Measurements from ENCODE around the gene PTRH1.

Gene PTRH1

DNA sequence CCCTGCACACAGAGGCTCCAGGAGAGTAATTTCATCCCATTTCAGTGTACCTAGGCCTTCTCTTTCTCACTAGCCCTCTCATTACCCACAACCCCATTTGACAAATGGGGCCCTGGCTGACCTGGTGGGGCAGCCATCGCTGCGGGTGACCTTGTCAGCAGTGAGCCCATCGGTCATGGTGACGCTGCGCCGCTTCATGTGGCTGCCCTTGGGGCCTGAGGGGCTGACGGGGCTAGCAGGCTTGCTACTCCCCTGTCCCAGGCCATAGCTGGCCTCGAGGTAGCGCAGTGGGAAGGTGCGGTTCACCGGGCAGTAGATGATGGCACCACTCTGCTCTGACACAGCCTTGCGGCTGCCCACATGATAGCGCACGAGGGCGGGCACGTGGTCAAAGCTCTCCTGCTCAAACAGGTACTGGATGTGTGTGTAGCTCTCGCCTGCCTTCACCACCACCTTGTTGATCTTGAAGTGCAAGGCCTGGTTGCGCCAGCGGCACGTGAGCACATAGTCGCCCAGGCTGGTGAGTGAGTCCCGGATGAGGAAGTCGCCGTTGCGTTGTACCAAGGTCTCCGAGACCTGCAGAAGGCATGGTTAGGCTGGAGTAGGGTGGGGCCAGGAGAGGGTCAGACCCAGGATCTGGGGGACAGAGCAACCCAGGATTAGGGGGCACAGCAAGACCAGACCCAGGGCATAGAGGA lies 33.8 kb upstream of the PTRH1 start:
- no peaks in the 10 kb centered on the region for H3F3A ChIP-seq (ENCODE audit: low read depth)
- no peaks in the 10 kb centered on the region for H3K79me2 ChIP-seq (ENCODE audit: insufficient read depth, low read length)
- H3K4me3 ChIP-seq (ENCODE audit: low read length, poor library complexity, severe bottlenecking) = no peak overlapping the region
- H4K20me1 ChIP-seq (ENCODE audit: insufficient read depth, low read length, poor library complexity, severe bottlenecking) = peaks cover 27% of the 10 kb centered on the region
- H3K9me3 ChIP-seq (ENCODE audit: insufficient read depth, low read depth, low read length) = no peaks in the 10 kb centered on the region
- no peaks in the 10 kb centered on the region for H3K27me3 ChIP-seq (ENCODE audit: insufficient read depth, low read length, poor library complexity, severe bottlenecking)
- H3K36me3 ChIP-seq (ENCODE audit: insufficient read depth, low read length) = peaks cover 82% of the 10 kb centered on the region; the same call in 1 of the 2 replicates
- TF ChIP-seq, protein P1, sequence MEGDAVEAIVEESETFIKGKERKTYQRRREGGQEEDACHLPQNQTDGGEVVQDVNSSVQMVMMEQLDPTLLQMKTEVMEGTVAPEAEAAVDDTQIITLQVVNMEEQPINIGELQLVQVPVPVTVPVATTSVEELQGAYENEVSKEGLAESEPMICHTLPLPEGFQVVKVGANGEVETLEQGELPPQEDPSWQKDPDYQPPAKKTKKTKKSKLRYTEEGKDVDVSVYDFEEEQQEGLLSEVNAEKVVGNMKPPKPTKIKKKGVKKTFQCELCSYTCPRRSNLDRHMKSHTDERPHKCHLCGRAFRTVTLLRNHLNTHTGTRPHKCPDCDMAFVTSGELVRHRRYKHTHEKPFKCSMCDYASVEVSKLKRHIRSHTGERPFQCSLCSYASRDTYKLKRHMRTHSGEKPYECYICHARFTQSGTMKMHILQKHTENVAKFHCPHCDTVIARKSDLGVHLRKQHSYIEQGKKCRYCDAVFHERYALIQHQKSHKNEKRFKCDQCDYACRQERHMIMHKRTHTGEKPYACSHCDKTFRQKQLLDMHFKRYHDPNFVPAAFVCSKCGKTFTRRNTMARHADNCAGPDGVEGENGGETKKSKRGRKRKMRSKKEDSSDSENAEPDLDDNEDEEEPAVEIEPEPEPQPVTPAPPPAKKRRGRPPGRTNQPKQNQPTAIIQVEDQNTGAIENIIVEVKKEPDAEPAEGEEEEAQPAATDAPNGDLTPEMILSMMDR (conservative IDR thresholded peaks at IDR 0.05; ENCODE audit: low read length) = no peak
- TF ChIP-seq EZH2phosphoT487 (IDR thresholded peaks at IDR 0.05; ENCODE audit: borderline replicate concordance) = no peak
- H3K9me2 ChIP-seq (replicated peaks; ENCODE audit: low read depth, low read length) = no peaks in the 10 kb centered on the region
- H3K9ac ChIP-seq (ENCODE audit: low read depth, low read length, poor library complexity, severe bottlenecking) = no peak overlapping the region
- H3K4me1 ChIP-seq (ENCODE audit: insufficient read depth, low read length, poor library complexity, severe bottlenecking) = no peaks in the 10 kb centered on the region
- H2AFZ ChIP-seq (ENCODE audit: low read length) = no peak overlapping the region
- no peak overlapping the region for H3K4me2 ChIP-seq (ENCODE audit: low read depth, low read length, poor library complexity, severe bottlenecking)

DNA sequence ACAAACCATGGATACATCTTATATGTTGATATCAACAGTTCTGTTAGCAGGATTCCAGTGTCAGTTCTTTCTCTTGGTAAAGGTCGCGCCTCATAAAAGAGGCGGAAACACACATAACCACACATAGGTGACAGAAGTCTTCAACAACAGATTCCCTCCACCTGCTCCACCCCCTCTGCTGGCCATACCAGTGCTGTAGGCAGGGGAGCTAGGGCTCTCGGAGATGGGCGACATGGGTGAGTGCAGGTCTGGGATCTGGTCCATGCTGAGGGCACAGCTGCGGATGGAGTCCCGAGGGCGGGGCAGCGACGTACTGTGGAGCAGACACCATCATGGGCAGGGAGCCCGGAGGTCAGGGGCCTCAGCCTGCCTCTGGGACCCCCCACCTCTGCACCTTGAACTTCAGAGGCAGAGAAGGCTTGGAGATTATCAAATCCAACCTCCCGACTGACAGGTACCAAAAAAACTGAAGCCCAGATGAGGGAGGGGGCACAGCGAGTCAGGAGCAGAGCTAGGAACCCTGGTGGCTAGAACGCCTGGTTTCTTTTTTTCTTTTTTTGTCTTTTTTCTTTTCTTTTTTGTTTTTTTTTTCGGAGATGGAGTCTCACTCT lies 31.6 kb upstream of the PTRH1 start:
- Histone ChIP-seq H4K20me1 (ENCODE audit: insufficient read depth, low read length, poor library complexity, severe bottlenecking) (peaks cover 22% of the 10 kb centered on the region), H3K4me3 (ENCODE audit: low read length, poor library complexity, severe bottlenecking) (no peak overlapping the region), H3K4me1 (ENCODE audit: insufficient read depth, low read length, poor library complexity, severe bottlenecking) (no peaks in the 10 kb centered on the region), H3F3A (ENCODE audit: low read depth) (no peaks in the 10 kb centered on the region), H3K9ac (ENCODE audit: low read depth, low read length, poor library complexity, severe bottlenecking) (no peak overlapping the region), H3K4me2 (ENCODE audit: low read depth, low read length, poor library complexity, severe bottlenecking) (no peak overlapping the region), H2AFZ (ENCODE audit: low read length) (no peak overlapping the region), H3K9me3 (ENCODE audit: insufficient read depth, low read depth, low read length) (no peaks in the 10 kb centered on the region), H3K9me2 (replicated peaks; ENCODE audit: low read depth, low read length) (no peaks in the 10 kb centered on the region), H3K27me3 (ENCODE audit: insufficient read depth, low read length, poor library complexity, severe bottlenecking) (no peaks in the 10 kb centered on the region), H3K79me2 (ENCODE audit: insufficient read depth, low read length) (no peaks in the 10 kb centered on the region), H3K36me3 (ENCODE audit: insufficient read depth, low read length) (peaks cover 92% of the 10 kb centered on the region; the same call in 1 of the 2 replicates)
- no peak for TF ChIP-seq EZH2phosphoT487 (IDR thresholded peaks at IDR 0.05; ENCODE audit: borderline replicate concordance)
- TF ChIP-seq, protein P1 (conservative IDR thresholded peaks at IDR 0.05; ENCODE audit: low read length) = no peak

DNA sequence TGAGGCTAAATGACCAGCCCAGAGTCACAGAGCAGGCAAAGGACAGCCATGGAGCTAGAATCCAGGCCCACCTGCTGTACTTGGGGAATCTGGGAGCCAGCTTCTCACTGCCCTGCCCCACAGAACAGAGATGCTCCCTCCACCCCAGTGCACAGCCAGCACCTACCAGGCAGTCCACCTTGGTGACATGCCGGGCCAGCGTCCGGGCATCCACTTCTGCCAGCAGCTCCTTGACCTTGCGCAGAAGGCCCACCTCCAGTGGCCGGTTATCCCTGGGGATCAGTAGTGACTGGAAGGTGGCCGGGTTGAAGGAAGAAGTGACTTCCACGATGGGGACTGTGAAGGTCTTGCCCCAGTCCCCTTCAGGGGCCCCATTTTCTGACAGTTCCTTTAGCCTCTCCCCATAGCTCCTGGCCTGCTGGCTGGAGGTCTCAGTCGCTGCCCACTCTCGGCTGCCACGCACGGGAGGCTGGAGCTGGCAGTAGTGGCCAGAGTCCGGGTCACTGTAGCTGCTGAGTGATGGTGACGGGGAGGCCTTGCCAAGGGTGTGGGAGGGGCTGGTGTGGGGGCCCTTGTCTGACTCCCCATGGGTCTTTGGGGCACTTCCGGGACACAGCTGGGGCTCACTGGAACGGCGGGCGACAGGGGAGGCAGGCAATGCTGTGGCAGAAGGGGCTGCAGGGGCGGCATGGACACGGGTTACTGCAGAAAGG lies 29.1 kb upstream of the PTRH1 start:
- Histone ChIP-seq H3K79me2 (ENCODE audit: insufficient read depth, low read length) (no peaks in the 10 kb centered on the region), H3K4me1 (ENCODE audit: insufficient read depth, low read length, poor library complexity, severe bottlenecking) (no peaks in the 10 kb centered on the region), H3F3A (ENCODE audit: low read depth) (no peaks in the 10 kb centered on the region), H3K27me3 (ENCODE audit: insufficient read depth, low read length, poor library complexity, severe bottlenecking) (no peaks in the 10 kb centered on the region), H3K9me3 (ENCODE audit: insufficient read depth, low read depth, low read length) (no peaks in the 10 kb centered on the region), H4K20me1 (ENCODE audit: insufficient read depth, low read length, poor library complexity, severe bottlenecking) (peaks cover 2% of the 10 kb centered on the region), H3K9ac (ENCODE audit: low read depth, low read length, poor library complexity, severe bottlenecking) (no peak overlapping the region), H3K9me2 (replicated peaks; ENCODE audit: low read depth, low read length) (no peaks in the 10 kb centered on the region), H3K4me2 (ENCODE audit: low read depth, low read length, poor library complexity, severe bottlenecking) (no peak overlapping the region), H3K36me3 (ENCODE audit: insufficient read depth, low read length) (peaks cover 90% of the 10 kb centered on the region; the same call in 1 of the 2 replicates), H3K4me3 (ENCODE audit: low read length, poor library complexity, severe bottlenecking) (no peak overlapping the region), H2AFZ (ENCODE audit: low read length) (no peak overlapping the region)
- no peak for TF ChIP-seq EZH2phosphoT487 (IDR thresholded peaks at IDR 0.05; ENCODE audit: borderline replicate concordance)
- TF ChIP-seq, protein P1 (conservative IDR thresholded peaks at IDR 0.05; ENCODE audit: low read length) = no peak

All from Loucy (cell line).